ENCODE data around the gene RNASEH2A.
A peak's percentile ranks its signal among the peaks of the same experiment; 100 is the strongest.

RNASEH2A gene

GRCh38 chr19:12806242-12807081 lies at the start of gene RNASEH2A:
Gene RNASEH2A (plus strand): TSS chr19:12806584. CDS start chr19:12806674, 90 bp downstream.
- DNase-seq, result peak; percentile 88 to 91

GRCh38 chr19:12757544-12758274 lies 48.7 kb upstream of the RNASEH2A start:
- DNase-seq, result peak; percentile 71 to 78

GRCh38 chr19:12759686-12760085 lies 46.7 kb upstream of the RNASEH2A start:
- DNase-seq, result no peak

GRCh38 chr19:12763100-12763499 lies 43.3 kb upstream of the RNASEH2A start:
- no peak for DNase-seq

- DNase-seq, result no peak
These were observed 41.7 kb upstream of the RNASEH2A start for GRCh38 chr19:12764698-12765097.

GRCh38 chr19:12766051-12766521 lies 40.3 kb upstream of the RNASEH2A start:
- no peak for DNase-seq

- DNase-seq, result no peak
These were observed 39.2 kb upstream of the RNASEH2A start for GRCh38 chr19:12767150-12767549.

- no peak for DNase-seq
These were observed 38.7 kb upstream of the RNASEH2A start for GRCh38 chr19:12767666-12768065.

- DNase-seq, result peak; percentile 65 to 72
These were observed 36.7 kb upstream of the RNASEH2A start for GRCh38 chr19:12769689-12770088.

GRCh38 chr19:12770922-12771321 lies 35.5 kb upstream of the RNASEH2A start:
- no peak for DNase-seq

GRCh38 chr19:12772323-12772722 lies 34.1 kb upstream of the RNASEH2A start:
- DNase-seq, result no peak

- no peak for DNase-seq
These were observed 32.8 kb upstream of the RNASEH2A start for GRCh38 chr19:12773571-12773970.

GRCh38 chr19:12774588-12775555 lies 31.5 kb upstream of the RNASEH2A start, which contains the start of gene HOOK2:
Gene HOOK2 (minus strand): TSS chr19:12775552. CDS start chr19:12775449, 103 bp downstream.
- DNase-seq, result no peak

- peak; percentile 87 to 90 for DNase-seq
These were observed 29.0 kb upstream of the RNASEH2A start for GRCh38 chr19:12777217-12778016.

- DNase-seq, result peak; percentile 64 to 70
These were observed 28.1 kb upstream of the RNASEH2A start for GRCh38 chr19:12778017-12778904.

GRCh38 chr19:12778905-12779161 lies 27.6 kb upstream of the RNASEH2A start:
- DNase-seq, result no peak

- no peak for DNase-seq
These were observed 27.0 kb upstream of the RNASEH2A start for GRCh38 chr19:12779162-12779993.

GRCh38 chr19:12782174-12782423 lies 24.3 kb upstream of the RNASEH2A start:
- DNase-seq, result no peak

- DNase-seq, result peak; percentile 92
These were observed 23.7 kb upstream of the RNASEH2A start for GRCh38 chr19:12782424-12783290.

Measured in activated CD4-positive, alpha-beta T cell treated with anti-CD3 and anti-CD28 coated beads, Interleukin-2, amount 50 U/mL, for 48 hours (primary cell).